MM.1S (cell line): ENCODE results near the gene PARVB.

Experiments
- DNase-seq: peaks from one replicate; pipeline ENCODE4 v3.0.0-alpha.2; 2015
- H2AFZ ChIP-seq: fragments of 300-600 bp; sonication (generic); 2 replicates; pipeline ENCODE4 v1.6.0; 2016; ENCODE audit warnings: antibody characterized with exemption, low read length
- H3F3A ChIP-seq: fragments of 300-600 bp; sonication (generic); 2 replicates; pipeline ENCODE4 v1.6.1; 2016; ENCODE audit warnings: mild to moderate bottlenecking, antibody characterized with exemption, low read length, moderate library complexity, mixed read lengths; ENCODE audit not compliant: insufficient read depth
- H3K27ac ChIP-seq: fragments of 300-600 bp; sonication (generic); 2 replicates; pipeline ENCODE4 v1.5.1; 2016; ENCODE audit warnings: mild to moderate bottlenecking, low read length
- H3K27me3 ChIP-seq: fragments of 300-600 bp; sonication (generic); replicated peaks from 2 replicates; pipeline ENCODE4 v1.6.0; 2016; ENCODE audit warnings: low read length; ENCODE audit not compliant: insufficient read depth
- H3K36me3 ChIP-seq: fragments of 300-600 bp; sonication (generic); replicated peaks from 2 replicates; pipeline ENCODE4 v1.6.1; 2016; ENCODE audit warnings: mild to moderate bottlenecking, low read length, mixed read lengths; ENCODE audit not compliant: insufficient read depth
- H3K4me1 ChIP-seq: fragments of 300-600 bp; sonication (generic); 2 replicates; pipeline ENCODE4 v1.6.1; 2016; ENCODE audit warnings: low read length, mixed read lengths
- H3K4me2 ChIP-seq: fragments of 300-600 bp; sonication (generic); 2 replicates; pipeline ENCODE4 v1.6.0; 2016; ENCODE audit warnings: low read depth, low read length
- H3K4me3 ChIP-seq: fragments of 300-600 bp; sonication (generic); 2 replicates; pipeline ENCODE4 v1.5.1; 2016; ENCODE audit warnings: low read length, mixed read lengths
- H3K79me2 ChIP-seq: fragments of 300-600 bp; sonication (generic); 2 replicates; pipeline ENCODE4 v1.6.1; 2016; ENCODE audit warnings: mixed run types, low read length, mixed read lengths
- H3K9ac ChIP-seq: fragments of 300-600 bp; sonication (generic); 2 replicates; pipeline ENCODE4 v1.6.1; 2016; ENCODE audit warnings: low read length, mixed read lengths
- H3K9me2 ChIP-seq: fragments of 300-600 bp; sonication (generic); replicated peaks from 2 replicates; pipeline ENCODE4 v1.6.1; 2016; ENCODE audit warnings: mild to moderate bottlenecking, low read length, mixed read lengths; ENCODE audit not compliant: insufficient read depth
- H3K9me3 ChIP-seq: fragments of 300-600 bp; sonication (generic); replicated peaks from 2 replicates; pipeline ENCODE4 v1.6.1; 2016; ENCODE audit warnings: mild to moderate bottlenecking, low read length, mixed read lengths; ENCODE audit not compliant: insufficient read depth
- H4K20me1 ChIP-seq: fragments of 300-600 bp; sonication (generic); 2 replicates; pipeline ENCODE4 v1.6.1; 2016; ENCODE audit warnings: mild to moderate bottlenecking, low read length, moderate library complexity, mixed read lengths; ENCODE audit not compliant: insufficient read depth
- CTCF ChIP-seq: fragments of 300-600 bp; sonication (generic); IDR thresholded peaks from 2 replicates; pipeline ENCODE4 v1.5.1; 2016; ENCODE audit warnings: antibody characterized with exemption, low read length, mixed read lengths
- EZH2 ChIP-seq: fragments of 300-600 bp; sonication (generic); optimal IDR thresholded peaks from 2 replicates; pipeline ENCODE3; 2017; ENCODE audit warnings: low read depth, mild to moderate bottlenecking, antibody characterized with exemption, low read length, mixed read lengths
- EZH2phosphoT487 ChIP-seq: fragments of 300-600 bp; sonication (generic); IDR thresholded peaks from 2 replicates; pipeline ENCODE4 v1.6.1; 2018; ENCODE audit warnings: antibody characterized with exemption, low read length

PARVB gene

DNA sequence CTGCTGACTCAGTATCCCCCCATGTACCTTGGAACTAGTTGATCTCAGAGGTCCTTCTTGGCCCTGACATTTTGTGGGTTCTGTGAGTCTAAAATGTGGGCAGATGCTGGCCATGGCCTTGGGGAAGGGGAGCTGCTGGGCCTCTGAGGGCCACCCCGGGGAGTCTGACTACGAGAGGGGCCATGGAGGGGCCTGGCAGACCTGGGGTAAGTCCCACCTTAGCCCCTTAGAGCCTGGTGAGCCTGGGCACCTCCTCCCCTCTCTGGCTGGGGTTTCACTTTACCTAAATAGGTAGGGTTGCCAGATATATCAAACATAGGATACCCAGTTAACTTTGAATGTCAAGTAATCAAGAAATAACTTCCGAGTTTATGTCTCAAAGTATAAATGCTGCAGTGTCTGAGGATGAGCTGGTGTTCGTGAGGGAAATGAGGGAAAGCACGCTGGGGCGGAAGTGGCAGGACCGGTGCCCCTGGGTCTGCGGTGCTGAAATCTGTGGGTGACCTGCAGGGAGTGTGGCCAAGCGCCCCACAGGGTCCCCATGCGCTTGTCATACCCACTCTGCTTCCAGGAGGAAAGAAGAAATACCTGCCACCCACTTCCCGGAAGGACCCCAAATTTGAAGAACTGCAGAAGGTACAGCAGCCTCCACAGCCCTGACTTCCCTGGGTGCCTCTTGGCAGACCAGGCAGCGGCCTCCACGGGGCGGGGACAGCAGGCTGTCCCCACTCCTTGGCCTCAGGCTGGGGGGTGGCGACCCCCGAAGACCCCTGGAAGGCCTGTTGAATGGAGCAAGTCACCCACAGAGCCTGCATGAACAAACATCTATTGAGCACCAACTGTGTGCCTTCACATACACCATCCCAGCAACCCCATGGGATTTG lies 161.4 kb downstream of the PARVB start:
- Histone ChIP-seq H3K27me3 (peaks cover 8% of the 10 kb centered on the region), H3K9me2 (no peaks in the 10 kb centered on the region), H3K4me2 (no peak overlapping the region), H3F3A (no peaks in the 10 kb centered on the region; the same call in 1 of the 2 replicates), H4K20me1 (no peaks in the 10 kb centered on the region), H3K27ac (no peak overlapping the region), H2AFZ (no peak overlapping the region), H3K36me3 (no peaks in the 10 kb centered on the region), H3K79me2 (no peaks in the 10 kb centered on the region), H3K9ac (no peak overlapping the region), H3K4me1 (0 out of 2 replicates have a peak, but pooled peaks cover 8% of the 10 kb centered on the region), H3K9me3 (no peaks in the 10 kb centered on the region), H3K4me3 (no peak overlapping the region)
- DNase-seq: no peak
- TF ChIP-seq CTCF: no peak
- TF ChIP-seq EZH2: no peak
- no peak for TF ChIP-seq EZH2phosphoT487

DNA sequence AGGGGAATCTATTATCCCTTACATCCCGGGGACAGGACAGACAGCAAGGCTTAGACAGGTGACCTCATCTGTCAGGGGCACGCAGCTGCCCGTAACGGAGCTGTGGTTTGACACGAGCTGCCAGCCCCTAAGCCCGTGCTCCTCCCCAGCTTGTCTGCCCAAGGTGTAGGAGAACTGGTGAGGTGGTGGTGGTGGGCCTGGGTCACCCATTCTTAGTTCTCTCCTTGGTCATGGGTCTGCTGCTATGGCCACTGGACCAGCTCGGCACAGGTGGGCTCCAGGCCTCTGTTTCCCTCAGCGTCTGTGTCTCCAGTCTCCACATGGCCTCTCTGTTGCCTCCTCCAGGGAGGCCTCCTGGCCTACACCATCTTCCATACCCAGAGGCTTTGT lies 162.0 kb downstream of the PARVB start:
- H3K4me3 ChIP-seq: no peak overlapping the region
- no peak for DNase-seq
- no peak overlapping the region for H3K4me2 ChIP-seq
- no peak overlapping the region for H3K27ac ChIP-seq
- 0 out of 2 replicates have a peak, but pooled peaks cover 3% of the 10 kb centered on the region for H3K4me1 ChIP-seq
- TF ChIP-seq CTCF (no peak), EZH2phosphoT487 (no peak), EZH2 (no peak)
- no peaks in the 10 kb centered on the region for H3K9me3 ChIP-seq
- H3K79me2 ChIP-seq: no peaks in the 10 kb centered on the region
- no peak overlapping the region for H2AFZ ChIP-seq
- no peaks in the 10 kb centered on the region for H3K36me3 ChIP-seq
- no peaks in the 10 kb centered on the region for H4K20me1 ChIP-seq
- no peaks in the 10 kb centered on the region for H3F3A ChIP-seq
- no peaks in the 10 kb centered on the region for H3K9me2 ChIP-seq
- H3K27me3 ChIP-seq: peaks cover 15% of the 10 kb centered on the region
- H3K9ac ChIP-seq: no peak overlapping the region

DNA sequence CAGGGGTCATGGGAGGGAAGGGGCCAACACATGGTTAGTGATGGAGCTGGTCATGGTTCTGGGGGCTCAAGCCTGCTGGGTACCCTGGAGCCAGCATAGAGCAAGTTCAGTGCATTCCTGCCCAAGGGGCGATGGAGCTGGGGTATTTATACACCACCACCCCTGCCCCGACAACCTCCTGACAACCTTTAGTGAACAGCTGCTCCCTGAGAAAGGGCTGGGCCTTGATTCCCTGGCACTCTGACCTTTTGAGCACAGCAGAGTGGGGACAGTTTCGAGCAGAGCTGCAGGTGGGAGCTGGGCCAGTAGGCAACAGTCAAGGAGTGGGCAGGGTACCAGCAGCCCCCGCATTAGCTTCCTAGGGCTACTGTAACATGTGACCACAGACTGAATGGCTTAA lies 162.6 kb downstream of the PARVB start:
- Histone ChIP-seq H3K79me2 (no peaks in the 10 kb centered on the region), H3K4me2 (no peak overlapping the region), H3K27me3 (peaks cover 16% of the 10 kb centered on the region), H3K27ac (no peak overlapping the region), H4K20me1 (no peaks in the 10 kb centered on the region), H3F3A (no peaks in the 10 kb centered on the region), H3K9ac (no peak overlapping the region), H3K9me3 (no peaks in the 10 kb centered on the region), H3K4me1 (0 out of 2 replicates have a peak, but pooled peaks cover 3% of the 10 kb centered on the region), H3K9me2 (no peaks in the 10 kb centered on the region), H3K4me3 (no peak overlapping the region), H2AFZ (no peak overlapping the region), H3K36me3 (no peaks in the 10 kb centered on the region)
- DNase-seq: no peak
- TF ChIP-seq CTCF (no peak), EZH2 (no peak), EZH2phosphoT487 (no peak)
